Breast epithelium (tissue), 4 donors: ENCODE results near the gene SMIM41. TPM values are rescaled to one million over a fixed set of nuclear protein-coding genes. Genes with fewer than 3 reads are reported as not detected.

Experiments used
- DNase-seq, 2 donors: peaks; one replicate each; pipeline ENCODE4 v3.0.0-alpha.2; 2019; ENCODE audit warnings: low spot score in 2 of 2
- H3K27ac ChIP-seq, 2 donors: fragments of 200-600 bp; sonication (generic) in 1 of 2; one replicate each; pipeline ENCODE4 v1.5.1; 2016 to 2019; ENCODE audit warnings: mild to moderate bottlenecking in 1 of 2
- H3K27me3 ChIP-seq, 2 donors: fragments of 200-600 bp; sonication (generic) in 1 of 2; one replicate each; pipeline versions ENCODE4 v1.5.1 to v1.6.0; 2017 to 2019; ENCODE audit warnings: control low read depth in 1 of 2, mild to moderate bottlenecking in 1 of 2
- H3K36me3 ChIP-seq: fragments of 200-600 bp; one replicate; pipeline ENCODE4 v1.5.1; 2019
- H3K4me1 ChIP-seq, 2 donors: fragments of 200-600 bp; sonication (generic); one replicate each; pipeline ENCODE4 v1.5.1; 2016 to 2019; ENCODE audit warnings: control low read depth in 1 of 2
- H3K4me3 ChIP-seq, 3 donors: fragments of 200-600 bp; sonication (generic); 1 replicate in 2 of 3; 2 replicates in 1 of 3; pipeline ENCODE4 v1.5.1; 2016 to 2019; ENCODE audit warnings: mild to moderate bottlenecking in 3 of 3, moderate library complexity in 2 of 3
- H3K9me3 ChIP-seq, 2 donors: fragments of 200-600 bp; sonication (generic) in 1 of 2; one replicate each; pipeline ENCODE4 v1.5.1; 2016 to 2019; ENCODE audit warnings: control low read depth in 1 of 2
- POLR2A ChIP-seq: fragments of 450-650 bp; IDR thresholded peaks from one replicate; pipeline ENCODE4 v1.6.1; 2016; ENCODE audit warnings: antibody characterized with exemption, mild to moderate bottlenecking, moderate library complexity
- POLR2AphosphoS5 ChIP-seq, 3 donors: sonication (generic); formaldehyde crosslinking; IDR thresholded peaks; one replicate each; pipeline ENCODE4 v1.6.1; 2017; ENCODE audit warnings: antibody characterized with exemption in 3 of 3
- intact Hi-C: fragments of 100-400 bp; cut with DNase I; formaldehyde crosslinking; loops from one replicate; pipeline ENCODE4 v1.15.1; 2023; ENCODE audit warnings: low total_unique reads
- total RNA-seq, 3 donors: library from RNA; depleted of rRNA; stranded (reverse); fragments of >200 nt; gene quantifications; one replicate each; pipeline ENCODE4 v1.1.0, GENCODE V29; 2016
- TF ChIP-seq, protein P1 (sequence below), 3 donors: fragments of 450-650 bp; IDR thresholded peaks; one replicate each; pipeline ENCODE4 v1.5.1; 2016 to 2017; ENCODE audit warnings: antibody characterized with exemption in 3 of 3, mild to moderate bottlenecking in 3 of 3, moderate library complexity in 3 of 3

The SMIM41 gene
- total RNA-seq, 3 donors from 2014 or later, result 1.3 TPM; not detected in 2

DNA sequence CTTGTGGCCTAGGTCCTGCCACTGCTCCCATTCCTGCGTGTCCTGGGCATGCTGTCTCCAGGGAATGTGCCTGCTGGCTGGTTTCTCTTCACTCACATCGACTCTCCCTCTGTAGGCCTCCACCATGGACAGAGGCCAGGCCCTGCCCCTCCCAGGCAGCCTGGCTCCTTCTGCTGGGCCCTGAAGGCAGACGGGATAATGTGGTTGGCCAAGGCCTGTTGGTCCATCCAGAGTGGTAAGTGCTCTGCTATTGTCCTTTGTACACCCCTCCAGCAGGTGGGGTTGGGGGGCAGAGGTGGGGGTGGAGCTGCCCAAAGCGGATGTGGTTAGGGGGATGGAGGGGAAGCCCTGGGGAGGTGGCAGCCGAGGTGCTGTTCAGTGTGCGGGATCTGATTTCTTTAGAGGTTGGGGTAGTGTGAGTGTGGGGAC, 37.8 kb upstream of the SMIM41 start:
- Histone ChIP-seq H3K9me3 (no peaks in the 10 kb centered on the region), H3K27me3 (no peaks in the 10 kb centered on the region), H3K4me3 (no peak overlapping the region), H3K36me3 (no peaks in the 10 kb centered on the region), H3K27ac (peak overlapping the region; percentile 92 to 94), H3K4me1 (peaks cover 10 to 37% of the 10 kb centered on the region in 2 donors)
- DNase-seq, result peak; percentile 72 to 77
- peak in 1 of 3 donors; percentile 11 for TF ChIP-seq POLR2AphosphoS5 (IDR thresholded peaks at IDR 0.05)
- TF ChIP-seq POLR2A, result no peak
- intact Hi-C loops, result no loop called here

DNA sequence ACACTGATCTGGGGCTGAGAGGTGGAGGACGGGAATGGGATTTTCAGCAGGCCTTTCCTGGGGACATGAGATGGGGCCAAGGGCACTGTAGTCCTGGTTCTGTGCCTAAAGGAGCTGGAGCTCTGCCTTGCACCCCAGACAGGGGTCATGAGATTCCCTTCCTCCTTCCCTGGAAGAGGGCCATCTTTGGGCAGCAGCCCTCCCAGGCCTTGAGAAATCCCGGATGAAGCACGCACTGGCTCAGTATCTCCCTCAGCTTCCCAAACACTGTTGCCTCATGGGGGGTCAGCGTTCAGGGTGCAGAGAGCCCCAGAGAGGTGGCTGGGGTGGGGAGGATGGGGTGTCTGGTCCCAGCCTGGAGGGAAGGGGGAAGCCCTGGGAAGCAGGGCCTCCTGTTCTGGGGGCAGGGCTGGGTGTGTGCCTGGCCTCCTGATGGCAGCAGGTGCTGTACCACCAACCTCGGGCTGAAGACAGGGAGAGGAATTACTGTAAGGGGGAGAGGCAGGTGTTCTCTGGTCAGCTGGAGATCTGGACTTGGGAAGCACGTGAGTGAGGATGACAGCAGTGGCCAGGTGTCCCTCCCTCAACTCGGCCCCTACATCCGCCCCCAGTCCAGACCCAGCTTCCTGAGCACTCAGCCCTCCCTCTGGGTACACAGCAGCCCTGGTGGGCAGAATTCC, 36.7 kb upstream of the SMIM41 start:
- no peaks in the 10 kb centered on the region for H3K27me3 ChIP-seq
- H3K4me1 ChIP-seq, result peaks cover 10 to 37% of the 10 kb centered on the region in 2 donors
- TF ChIP-seq, protein P1, sequence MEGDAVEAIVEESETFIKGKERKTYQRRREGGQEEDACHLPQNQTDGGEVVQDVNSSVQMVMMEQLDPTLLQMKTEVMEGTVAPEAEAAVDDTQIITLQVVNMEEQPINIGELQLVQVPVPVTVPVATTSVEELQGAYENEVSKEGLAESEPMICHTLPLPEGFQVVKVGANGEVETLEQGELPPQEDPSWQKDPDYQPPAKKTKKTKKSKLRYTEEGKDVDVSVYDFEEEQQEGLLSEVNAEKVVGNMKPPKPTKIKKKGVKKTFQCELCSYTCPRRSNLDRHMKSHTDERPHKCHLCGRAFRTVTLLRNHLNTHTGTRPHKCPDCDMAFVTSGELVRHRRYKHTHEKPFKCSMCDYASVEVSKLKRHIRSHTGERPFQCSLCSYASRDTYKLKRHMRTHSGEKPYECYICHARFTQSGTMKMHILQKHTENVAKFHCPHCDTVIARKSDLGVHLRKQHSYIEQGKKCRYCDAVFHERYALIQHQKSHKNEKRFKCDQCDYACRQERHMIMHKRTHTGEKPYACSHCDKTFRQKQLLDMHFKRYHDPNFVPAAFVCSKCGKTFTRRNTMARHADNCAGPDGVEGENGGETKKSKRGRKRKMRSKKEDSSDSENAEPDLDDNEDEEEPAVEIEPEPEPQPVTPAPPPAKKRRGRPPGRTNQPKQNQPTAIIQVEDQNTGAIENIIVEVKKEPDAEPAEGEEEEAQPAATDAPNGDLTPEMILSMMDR (IDR thresholded peaks at IDR 0.05), result no peak
- TF ChIP-seq POLR2A, result no peak
- no peak for TF ChIP-seq POLR2AphosphoS5 (IDR thresholded peaks at IDR 0.05)
- H3K27ac ChIP-seq, result peak overlapping the region; percentile 92 to 94
- no peak overlapping the region for H3K4me3 ChIP-seq
- no peaks in the 10 kb centered on the region for H3K9me3 ChIP-seq
- intact Hi-C loops, result no loop called here
- no peaks in the 10 kb centered on the region for H3K36me3 ChIP-seq
- no peak for DNase-seq

DNA sequence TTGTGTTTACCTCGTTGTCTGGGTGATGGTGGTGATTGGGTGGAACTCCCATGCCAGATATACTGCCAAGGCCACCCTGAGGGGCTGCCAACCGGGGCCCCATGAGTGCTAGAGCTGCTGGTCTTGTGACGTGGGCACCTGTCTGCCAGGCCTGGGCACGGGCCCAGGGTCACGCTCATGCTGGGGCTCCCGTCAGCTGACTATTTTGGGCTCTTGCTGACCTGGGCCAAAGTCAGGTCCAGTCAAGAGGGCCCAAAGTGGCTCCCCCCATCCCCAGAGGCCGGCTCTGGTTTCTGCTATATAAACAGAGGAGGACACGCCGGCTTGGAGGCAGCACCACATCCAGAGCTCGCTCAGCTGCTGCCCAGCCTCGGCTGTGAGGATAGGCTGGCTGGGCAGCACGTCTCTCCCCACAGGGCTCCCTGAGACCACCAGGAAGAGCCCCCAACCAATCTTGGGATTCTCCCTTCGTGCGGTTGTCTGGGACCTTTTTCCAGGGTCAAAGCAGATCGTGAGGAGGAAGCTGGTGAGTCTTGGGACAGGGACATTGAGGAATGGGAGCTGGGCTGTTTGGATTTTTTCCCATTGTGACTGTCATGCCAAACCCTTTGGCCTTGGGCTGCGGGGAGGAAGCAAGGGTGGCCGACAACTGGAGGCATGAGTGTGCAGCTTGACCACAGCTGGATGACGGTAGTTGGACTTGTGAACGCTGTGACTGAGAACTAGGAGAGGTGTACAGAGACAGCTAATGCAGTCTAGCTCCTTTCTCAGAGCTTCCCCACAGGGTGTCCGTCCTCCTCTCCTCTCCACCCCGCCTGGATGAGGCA, 35.9 kb upstream of the SMIM41 start:
- intact Hi-C loops, result no loop called here
- H3K9me3 ChIP-seq, result no peaks in the 10 kb centered on the region
- peak overlapping the region; percentile 5 to 46 (median 16) for H3K4me3 ChIP-seq
- peak overlapping the region; percentile 92 to 94 for H3K27ac ChIP-seq
- no peak for DNase-seq
- H3K27me3 ChIP-seq, result no peaks in the 10 kb centered on the region
- TF ChIP-seq, protein P1 (IDR thresholded peaks at IDR 0.05), result no peak
- no peak for TF ChIP-seq POLR2A
- no peak for TF ChIP-seq POLR2AphosphoS5 (IDR thresholded peaks at IDR 0.05)
- H3K4me1 ChIP-seq, result peaks cover 10 to 37% of the 10 kb centered on the region in 2 donors
- H3K36me3 ChIP-seq, result no peaks in the 10 kb centered on the region

DNA sequence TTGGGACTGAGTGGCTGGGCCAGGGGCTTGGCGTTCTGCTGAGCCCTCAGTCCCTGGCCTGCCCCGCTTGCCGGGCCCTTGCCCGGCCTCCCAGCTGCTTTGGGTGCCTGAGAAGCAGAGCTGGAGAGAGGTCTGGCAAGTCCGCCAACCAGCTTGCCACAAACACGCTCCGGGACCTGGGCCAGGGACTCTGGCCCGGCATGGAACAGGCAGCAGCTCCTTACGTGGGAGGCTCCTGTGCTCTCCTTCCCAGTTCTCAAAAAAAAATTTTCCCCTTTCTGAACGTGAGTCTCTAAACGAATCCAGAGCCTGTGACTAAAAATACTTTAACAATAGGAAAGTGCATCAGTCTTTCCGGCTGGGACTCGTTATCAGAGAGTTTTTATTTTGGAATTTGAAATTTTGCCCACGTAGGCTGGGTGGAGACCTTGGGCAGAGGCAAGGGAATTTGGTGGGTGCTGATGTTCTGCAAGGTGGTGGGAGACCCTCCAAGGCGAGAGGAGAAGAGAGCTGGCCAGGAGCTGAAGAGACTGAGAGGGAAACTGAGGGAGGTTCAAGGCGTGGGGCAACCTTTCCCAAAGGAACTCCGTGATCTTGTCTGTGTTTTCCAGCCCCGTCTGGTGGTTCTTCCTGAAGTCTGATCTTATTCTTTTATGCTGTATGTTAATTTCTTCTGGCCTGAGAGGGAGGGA, 35.1 kb upstream of the SMIM41 start:
- intact Hi-C loops, result no loop called here
- peak; percentile 88 to 95 for DNase-seq
- peaks cover 10 to 37% of the 10 kb centered on the region in 2 donors for H3K4me1 ChIP-seq

DNA sequence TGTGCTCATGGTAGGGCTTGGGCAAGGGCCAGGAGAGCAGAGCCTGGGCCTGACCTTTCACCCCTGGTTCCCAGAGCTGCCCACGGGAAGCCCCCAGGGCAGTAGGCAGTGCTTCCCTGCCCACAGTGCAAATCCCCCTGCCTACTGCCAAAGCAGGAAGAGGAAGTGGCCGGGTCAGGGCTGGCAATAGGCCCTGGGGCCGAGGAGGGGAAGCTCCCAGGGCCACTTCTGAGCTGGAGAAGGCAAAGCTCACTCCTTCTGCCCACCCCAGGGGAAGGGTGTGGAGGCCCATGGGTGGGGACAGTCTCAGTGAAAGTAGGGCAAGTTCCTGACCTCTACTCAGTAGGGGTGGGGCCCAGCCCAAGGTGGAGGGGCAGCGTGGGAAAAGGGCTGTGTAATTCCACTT, 33.7 kb upstream of the SMIM41 start:
- H3K27ac ChIP-seq, result peak overlapping the region; percentile 92 to 94
- no peak for DNase-seq
- intact Hi-C loops, result no loop called here
- peaks cover 16 to 37% of the 10 kb centered on the region in 2 donors for H3K4me1 ChIP-seq
- TF ChIP-seq POLR2AphosphoS5 (IDR thresholded peaks at IDR 0.05) (no peak), POLR2A (no peak)
- peak overlapping the region in 1 of 3 donors; percentile 3 for H3K4me3 ChIP-seq
- no peaks in the 10 kb centered on the region for H3K36me3 ChIP-seq
- H3K27me3 ChIP-seq, result no peaks in the 10 kb centered on the region
- no peaks in the 10 kb centered on the region for H3K9me3 ChIP-seq

More for the DNA sequence above, 35.1 kb upstream of the SMIM41 start:
- Histone ChIP-seq H3K4me3 (peak overlapping the region; percentile 5 to 46 (median 16)), H3K36me3 (no peaks in the 10 kb centered on the region), H3K27me3 (no peaks in the 10 kb centered on the region), H3K9me3 (no peaks in the 10 kb centered on the region), H3K27ac (peak overlapping the region; percentile 92 to 94)
- peak; percentile 30 to 56 (median 38) for TF ChIP-seq POLR2AphosphoS5 (IDR thresholded peaks at IDR 0.05)
- TF ChIP-seq POLR2A, result no peak

DNA sequence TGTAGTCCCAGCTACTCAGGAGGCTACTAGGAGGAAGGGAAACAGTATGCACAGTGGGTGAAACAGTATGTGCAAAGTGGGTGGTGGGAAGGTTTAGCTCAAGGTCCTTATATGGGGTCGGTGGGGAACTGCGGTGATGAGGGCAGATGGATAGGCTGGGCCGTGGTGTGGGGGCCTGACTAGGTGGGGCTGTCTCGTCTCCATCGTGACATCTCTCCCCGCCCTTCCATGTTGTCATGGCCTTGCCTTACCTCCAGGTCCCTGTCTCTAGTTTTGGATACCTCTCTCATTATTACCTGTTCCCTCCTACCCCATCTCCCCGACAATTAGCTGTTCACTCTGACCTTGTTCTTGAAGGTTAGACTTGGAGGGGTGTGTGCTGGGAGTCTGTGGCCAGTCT, 32.6 kb upstream of the SMIM41 start:
- no peak overlapping the region for H3K4me3 ChIP-seq
- TF ChIP-seq, protein P1 (IDR thresholded peaks at IDR 0.05), result no peak
- TF ChIP-seq POLR2A, result no peak
- no peak overlapping the region for H3K27ac ChIP-seq
- H3K9me3 ChIP-seq, result no peaks in the 10 kb centered on the region
- intact Hi-C loops, result no loop called here
- no peaks in the 10 kb centered on the region for H3K27me3 ChIP-seq
- H3K4me1 ChIP-seq, result peaks cover 14 to 30% of the 10 kb centered on the region in 2 donors
- DNase-seq, result no peak
- H3K36me3 ChIP-seq, result no peaks in the 10 kb centered on the region
